Caco-2 (cell line): ENCODE data around the gene PITX1. TPM values are rescaled to one million over a fixed set of nuclear protein-coding genes. Genes with fewer than 3 reads are reported as not detected.

Experiments
- BruUV-seq: library from RNA; stranded (reverse); fragments of 400-500 nt; replicated peaks from 2 replicates; lab custom pipeline; 2021; lab: Mats Ljungman, UMichigan
- CTCF ChIA-PET: fragments of 300-600 bp; sonication (Branson Sonifier 250); formaldehyde crosslinking; loops from one replicate; lab custom pipeline; 2022; ENCODE audit warnings: antibody characterized with exemption; lab: Charles Lee
- POLR2A ChIA-PET: fragments of 300-600 bp; sonication (Branson Sonifier 250); formaldehyde crosslinking; loops from one replicate; lab custom pipeline; 2022; ENCODE audit warnings: antibody characterized with exemption; lab: Charles Lee
- DNase-seq, 2 experiments: peaks; one replicate each; pipeline versions ENCODE4 v3.0.0 to v3.0.0-alpha.2; 2020 to 2022
- H3K27me3 ChIP-seq: replicated peaks from 2 replicates; pipeline ENCODE4 v1.6.0; 2011; ENCODE audit warnings: low read length; ENCODE audit not compliant: control insufficient read depth, insufficient read depth
- H3K36me3 ChIP-seq: 2 replicates; pipeline ENCODE4 v1.5.1; 2011; ENCODE audit warnings: low read length; ENCODE audit not compliant: control insufficient read depth, insufficient read depth
- H3K4me1 ChIP-seq: fragments of 250-450 bp; sonication (Bioruptor Pico); 2 replicates; pipeline ENCODE4 v1.5.1; 2020; ENCODE audit warnings: mild to moderate bottlenecking
- H3K4me3 ChIP-seq: 2 replicates; pipeline ENCODE4 v1.5.1; 2011; ENCODE audit warnings: low read depth, mild to moderate bottlenecking, control low read depth, low read length
- H3K9me3 ChIP-seq: fragments of 250-450 bp; sonication (Bioruptor Pico); 2 replicates; pipeline ENCODE4 v1.5.1; 2020; ENCODE audit warnings: mild to moderate bottlenecking, moderate library complexity
- H3K27ac Mint-ChIP-seq: one replicate; pipeline ENCODE4 v1.8.0; 2022; ENCODE audit warnings: mixed read lengths; ENCODE audit not compliant: unreplicated experiment
- H3K27me3 Mint-ChIP-seq: one replicate; pipeline ENCODE4 v1.8.0; 2022; ENCODE audit warnings: mixed read lengths; ENCODE audit not compliant: insufficient read depth, unreplicated experiment
- H3K36me3 Mint-ChIP-seq: one replicate; pipeline ENCODE4 v1.8.0; 2022; ENCODE audit warnings: mild to moderate bottlenecking, mixed read lengths; ENCODE audit not compliant: insufficient read depth, unreplicated experiment
- H3K4me1 Mint-ChIP-seq: one replicate; pipeline ENCODE4 v1.8.0; 2022; ENCODE audit warnings: low read depth, mixed read lengths; ENCODE audit not compliant: unreplicated experiment
- H3K4me3 Mint-ChIP-seq: one replicate; pipeline ENCODE4 v1.8.0; 2022; ENCODE audit warnings: mild to moderate bottlenecking, moderate library complexity, mixed read lengths; ENCODE audit not compliant: unreplicated experiment
- H3K9me3 Mint-ChIP-seq: one replicate; pipeline ENCODE4 v1.8.0; 2022; ENCODE audit warnings: mixed read lengths; ENCODE audit not compliant: unreplicated experiment
- CTCF ChIP-seq, 2 experiments: fragments of 200-600 bp in 1 of 2; IDR thresholded peaks; 1 replicate in 1 of 2; 2 replicates in 1 of 2; pipeline versions ENCODE4 v1.5.1 to v1.8.0; 2011 to 2022; ENCODE audit warnings: antibody characterized with exemption in 1 of 2, control low read depth in 1 of 2, inconsistent platforms in 1 of 2, low read depth in 1 of 2, low read length in 1 of 2, mild to moderate bottlenecking in 1 of 2, moderate library complexity in 1 of 2; ENCODE audit not compliant: insufficient read depth in 1 of 2, severe bottlenecking in 1 of 2, unreplicated experiment in 1 of 2
- intact Hi-C: fragments of 100-400 bp; cut with micrococcal nuclease; formaldehyde crosslinking; loops from one replicate; pipeline ENCODE4 v1.10.0; 2022; ENCODE audit not compliant: unreplicated experiment
- total RNA-seq: library from RNA; stranded (reverse); gene quantifications from 2 replicates; pipeline ENCODE4 v1.2.3, GENCODE V29; 2022

PITX1 gene
- total RNA-seq, 1 experiment from 2014 or later, result 117 TPM

- Mint-ChIP-seq H3K4me3 (no peak overlapping the region), H3K9me3 (no peaks in the 10 kb centered on the region), H3K27me3 (no peaks in the 10 kb centered on the region), H3K36me3 (peaks cover 10% of the 10 kb centered on the region), H3K27ac (no peak overlapping the region), H3K4me1 (peaks cover 33% of the 10 kb centered on the region)
- no TSS peak for BruUV-seq
- H3K27me3 ChIP-seq, result no peaks in the 10 kb centered on the region
- H3K36me3 ChIP-seq, result no peaks in the 10 kb centered on the region
- ChIA-PET CTCF (no interaction called here), POLR2A (no interaction called here)
- no peak for DNase-seq
- no peak overlapping the region for H3K4me3 ChIP-seq
- TF ChIP-seq CTCF (IDR thresholded peaks at IDR 0.05; ENCODE audit: insufficient read depth in 1 of 2, low read depth in 1 of 2, low read length in 1 of 2, severe bottlenecking in 1 of 2, unreplicated experiment in 1 of 2), result no peak
- H3K4me1 ChIP-seq, result peaks cover 42% of the 10 kb centered on the region
- intact Hi-C loops, result no loop called here
- no peaks in the 10 kb centered on the region for H3K9me3 ChIP-seq
Measured at GRCh38 chr5:135050244-135050767, 16.3 kb upstream of the PITX1 start.

- Mint-ChIP-seq H3K9me3 (no peaks in the 10 kb centered on the region), H3K27me3 (no peaks in the 10 kb centered on the region), H3K4me1 (peaks cover 26% of the 10 kb centered on the region), H3K27ac (peak overlapping the region; percentile 95), H3K36me3 (peaks cover 10% of the 10 kb centered on the region), H3K4me3 (no peak overlapping the region)
- Histone ChIP-seq H3K4me1 (peaks cover 35% of the 10 kb centered on the region), H3K36me3 (no peaks in the 10 kb centered on the region), H3K4me3 (no peak overlapping the region), H3K9me3 (no peaks in the 10 kb centered on the region), H3K27me3 (no peaks in the 10 kb centered on the region)
- no peak for TF ChIP-seq CTCF (IDR thresholded peaks at IDR 0.05; ENCODE audit: insufficient read depth in 1 of 2, low read depth in 1 of 2, low read length in 1 of 2, severe bottlenecking in 1 of 2, unreplicated experiment in 1 of 2)
- DNase-seq, result no peak
- ChIA-PET CTCF (no interaction called here), POLR2A (interaction anchor here (0.5 kb wide), 1 partner anchor 16 kb away, joined by 3 read pairs; no protein-coding TSS in a partner anchor)
- intact Hi-C loops, result no loop called here
- BruUV-seq, result no TSS peak
Measured at GRCh38 chr5:135048930-135049329, 14.9 kb upstream of the PITX1 start.

GRCh38 chr5:135048286-135048685 lies 14.3 kb upstream of the PITX1 start:
- no peaks in the 10 kb centered on the region for H3K9me3 ChIP-seq
- DNase-seq, result no peak
- Mint-ChIP-seq H3K4me1 (peaks cover 32% of the 10 kb centered on the region), H3K36me3 (peaks cover 10% of the 10 kb centered on the region), H3K27ac (peak overlapping the region; percentile 95), H3K9me3 (no peaks in the 10 kb centered on the region), H3K27me3 (no peaks in the 10 kb centered on the region), H3K4me3 (no peak overlapping the region)
- no peaks in the 10 kb centered on the region for H3K36me3 ChIP-seq
- no peak overlapping the region for H3K4me3 ChIP-seq
- peaks cover 31% of the 10 kb centered on the region for H3K4me1 ChIP-seq
- ChIA-PET POLR2A (interaction anchor here (0.5 kb wide), 1 partner anchor 15 kb away, joined by 3 read pairs; no protein-coding TSS in a partner anchor), CTCF (no interaction called here)
- H3K27me3 ChIP-seq, result no peaks in the 10 kb centered on the region
- no TSS peak for BruUV-seq
- intact Hi-C loops, result no loop called here
- no peak for TF ChIP-seq CTCF (IDR thresholded peaks at IDR 0.05; ENCODE audit: insufficient read depth in 1 of 2, low read depth in 1 of 2, low read length in 1 of 2, severe bottlenecking in 1 of 2, unreplicated experiment in 1 of 2)
